ENCODE data around the gene DCDC2B. TPM values are rescaled to one million over a fixed set of nuclear protein-coding genes. Genes with fewer than 3 reads are reported as not detected.
A peak's percentile ranks its signal among the peaks of the same experiment; 100 is the strongest.

Gene DCDC2B
- total and polyA plus RNA-seq, 2 of the 13 experiments (the other 11 are each of a cell fraction or from before 2014, with no cell fraction given) = not detected

GRCh38 chr1:32178380-32179192 is 30.3 kb upstream of the DCDC2B start (continued):
- TF ChIP-seq, protein P1, sequence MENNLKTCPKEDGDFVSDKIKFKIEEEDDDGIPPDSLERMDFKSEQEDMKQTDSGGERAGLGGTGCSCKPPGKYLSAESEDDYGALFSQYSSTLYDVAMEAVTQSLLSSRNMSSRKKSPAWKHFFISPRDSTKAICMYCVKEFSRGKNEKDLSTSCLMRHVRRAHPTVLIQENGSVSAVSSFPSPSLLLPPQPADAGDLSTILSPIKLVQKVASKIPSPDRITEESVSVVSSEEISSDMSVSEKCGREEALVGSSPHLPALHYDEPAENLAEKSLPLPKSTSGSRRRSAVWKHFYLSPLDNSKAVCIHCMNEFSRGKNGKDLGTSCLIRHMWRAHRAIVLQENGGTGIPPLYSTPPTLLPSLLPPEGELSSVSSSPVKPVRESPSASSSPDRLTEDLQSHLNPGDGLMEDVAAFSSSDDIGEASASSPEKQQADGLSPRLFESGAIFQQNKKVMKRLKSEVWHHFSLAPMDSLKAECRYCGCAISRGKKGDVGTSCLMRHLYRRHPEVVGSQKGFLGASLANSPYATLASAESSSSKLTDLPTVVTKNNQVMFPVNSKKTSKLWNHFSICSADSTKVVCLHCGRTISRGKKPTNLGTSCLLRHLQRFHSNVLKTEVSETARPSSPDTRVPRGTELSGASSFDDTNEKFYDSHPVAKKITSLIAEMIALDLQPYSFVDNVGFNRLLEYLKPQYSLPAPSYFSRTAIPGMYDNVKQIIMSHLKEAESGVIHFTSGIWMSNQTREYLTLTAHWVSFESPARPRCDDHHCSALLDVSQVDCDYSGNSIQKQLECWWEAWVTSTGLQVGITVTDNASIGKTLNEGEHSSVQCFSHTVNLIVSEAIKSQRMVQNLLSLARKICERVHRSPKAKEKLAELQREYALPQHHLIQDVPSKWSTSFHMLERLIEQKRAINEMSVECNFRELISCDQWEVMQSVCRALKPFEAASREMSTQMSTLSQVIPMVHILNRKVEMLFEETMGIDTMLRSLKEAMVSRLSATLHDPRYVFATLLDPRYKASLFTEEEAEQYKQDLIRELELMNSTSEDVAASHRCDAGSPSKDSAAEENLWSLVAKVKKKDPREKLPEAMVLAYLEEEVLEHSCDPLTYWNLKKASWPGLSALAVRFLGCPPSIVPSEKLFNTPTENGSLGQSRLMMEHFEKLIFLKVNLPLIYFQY (CRISPR knock-in tag; IDR thresholded peaks at IDR 0.05; ENCODE audit: borderline replicate concordance) = peak; percentile 43; the same call in 1 of the 2 replicates
- TF ChIP-seq ZNF275 (CRISPR knock-in tag; IDR thresholded peaks at IDR 0.05; ENCODE audit: borderline replicate concordance) (0 out of 2 replicates have a peak, but pooled peaks have one; percentile 60), TRIM24 (CRISPR knock-in tag; IDR thresholded peaks at IDR 0.05) (no peak), NFYB (CRISPR knock-in tag; IDR thresholded peaks at IDR 0.05) (no peak), ARHGAP35 (CRISPR knock-in tag; IDR thresholded peaks at IDR 0.05; ENCODE audit: borderline replicate concordance) (no peak)

DNA sequence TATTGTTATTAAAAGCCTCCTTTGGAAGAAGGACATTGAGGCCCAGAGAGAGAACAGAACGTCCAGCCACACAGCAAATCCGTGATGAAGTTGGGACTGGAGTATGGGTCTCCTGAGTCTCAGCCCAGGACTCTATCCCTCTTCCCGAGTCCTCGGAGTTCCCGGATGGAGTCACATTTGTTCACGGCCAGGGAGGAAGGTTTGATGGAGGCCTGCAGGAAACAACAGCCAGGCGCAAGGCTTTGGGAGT is 29.8 kb upstream of the DCDC2B start:
- POLR2A ChIA-PET = interaction anchor here (0.5 to 2.7 kb wide), 19 partner anchors 13 to 215 kb away, joined by 3 to 38 read pairs (median 5); partner anchors contain the start of genes BSDC1, CCDC28B, EIF3I and HDAC1
- peaks cover 4 to 16% of the 10 kb centered on the region in 2 experiments; a peak in 4 of 5 replicates for H3K36me3 ChIP-seq (replicated peaks in 1 of 2; ENCODE audit: control insufficient read depth in 1 of 2, insufficient read depth in 2 of 2, low read length in 2 of 2)
- peak overlapping the region; percentile 87 for H3K27ac ChIP-seq (ENCODE audit: extremely low read length, insufficient read depth, low read length)
- peak overlapping the region; percentile 80 for H3K4me2 ChIP-seq (ENCODE audit: low read depth, low read length)
- CTCF ChIA-PET (ENCODE audit: low intra/inter-chr PET ratio, low total read pairs) = no interaction called here
- H4K20me1 ChIP-seq (ENCODE audit: insufficient read depth, low read length) = no peaks in the 10 kb centered on the region
- peaks cover 59% of the 10 kb centered on the region for H3K4me1 ChIP-seq (ENCODE audit: insufficient read depth, low read length)
- ATAC-seq = peak; percentile 46
- no peak for DNase-seq (ENCODE audit: low spot score)
- WGBS (ENCODE audit: low lambda C conversion rate) = 0% methylated on average over 5 of the region's 7 CpGs
- peaks cover 31% of the 10 kb centered on the region for H3K79me2 ChIP-seq (ENCODE audit: insufficient read depth, low read length)
- H2AFZ ChIP-seq (ENCODE audit: low read length) = peak overlapping the region; percentile 85
- BruUV-seq (replicated peaks) = TSS peak; percentile 93
- in situ Hi-C loops (cut with HindIII; ENCODE audit: extremely low pct_ligation_motif_present, low pct_unique_long_range_greater_than_20kb) = no loop called here
- no peak for FAIRE-seq
- no peaks in the 10 kb centered on the region for H3K9me3 ChIP-seq (ENCODE audit: low read length)
- no peaks in the 10 kb centered on the region for H3K27me3 ChIP-seq (ENCODE audit: control insufficient read depth in 1 of 2, insufficient read depth in 2 of 2, low read length in 2 of 2)
- H3K9ac ChIP-seq (ENCODE audit: insufficient read depth, low read depth, low read length) = peak overlapping the region; percentile 84
- intact Hi-C loops (cut with micrococcal nuclease; ENCODE audit: unreplicated experiment) = no loop called here
- peak overlapping the region; percentile 47 to 76 (median 58) for H3K4me3 ChIP-seq (replicated peaks in 1 of 3; ENCODE audit: insufficient read depth in 1 of 3, low read depth in 2 of 3, low read length in 3 of 3)
- TF ChIP-seq ZGPAT (CRISPR knock-in tag; IDR thresholded peaks at IDR 0.05) (no peak; the same call in 1 of the 2 replicates), ZNF746 (CRISPR knock-in tag; IDR thresholded peaks at IDR 0.05) (no peak), EEA1 (CRISPR knock-in tag; IDR thresholded peaks at IDR 0.05; ENCODE audit: borderline replicate concordance) (no peak), ZBTB49 (CRISPR knock-in tag; IDR thresholded peaks at IDR 0.05; ENCODE audit: borderline replicate concordance) (0 out of 2 replicates have a peak, but pooled peaks have one; percentile 48), ETV6 (CRISPR knock-in tag; conservative IDR thresholded peaks at IDR 0.05) (no peak), ADNP (CRISPR knock-in tag; IDR thresholded peaks at IDR 0.05) (no peak)
